Panc1 (cell line): ENCODE results near the gene FAM83G. TPM values are rescaled to one million over a fixed set of nuclear protein-coding genes. Genes with fewer than 3 reads are reported as not detected.

Experiments
- ATAC-seq: fragments of 200-7000 bp; cut with Tn5 transposase; 2 replicates; pipeline ENCODE4 v1.9.1; 2020; ENCODE audit warnings: mild to moderate bottlenecking, moderate library complexity
- BruUV-seq: library from RNA; stranded (reverse); fragments of 400-500 nt; replicated peaks from 2 replicates; lab custom pipeline; 2021; lab: Mats Ljungman, UMichigan
- CTCF ChIA-PET: fragments of 300-600 bp; sonication (Branson Sonifier 250); formaldehyde crosslinking; loops from one replicate; lab custom pipeline; 2022; ENCODE audit warnings: antibody characterized with exemption; lab: Charles Lee
- POLR2A ChIA-PET: fragments of 300-600 bp; sonication (Branson Sonifier 250); formaldehyde crosslinking; loops from one replicate; lab custom pipeline; 2022; ENCODE audit warnings: antibody characterized with exemption; lab: Charles Lee
- DNase-seq: peaks from one replicate; pipeline ENCODE4 v3.0.0-alpha.2; 2010; ENCODE audit warnings: low read depth, low spot score
- H3K27ac ChIP-seq: 2 replicates; pipeline ENCODE4 v1.5.1; 2011; ENCODE audit warnings: mild to moderate bottlenecking, low read length, inconsistent platforms
- H3K27me3 ChIP-seq: fragments of 200-500 bp; sonication (Bioruptor generic); 2 replicates; pipeline ENCODE4 v1.6.0; 2014; ENCODE audit warnings: low read length, inconsistent platforms; ENCODE audit not compliant: control insufficient read depth, insufficient read depth
- H3K36me3 ChIP-seq: fragments of 200-500 bp; sonication (Bioruptor generic); 2 replicates; pipeline ENCODE4 v1.5.1; 2014; ENCODE audit warnings: inconsistent platforms, mild to moderate bottlenecking, low read length, moderate library complexity; ENCODE audit not compliant: control insufficient read depth, insufficient read depth
- H3K4me1 ChIP-seq: 2 replicates; pipeline ENCODE4 v1.5.1; 2011; ENCODE audit warnings: inconsistent platforms, mild to moderate bottlenecking, low read length, moderate library complexity; ENCODE audit not compliant: control insufficient read depth, insufficient read depth
- H3K4me3 ChIP-seq, 2 experiments: 2 replicates each; pipeline ENCODE4 v1.5.1; 2011 to 2012; ENCODE audit warnings: low read depth in 2 of 2, low read length in 2 of 2, mild to moderate bottlenecking in 2 of 2, inconsistent platforms in 1 of 2, moderate library complexity in 1 of 2
- H3K9me3 ChIP-seq: fragments of 200-500 bp; sonication (Bioruptor generic); 2 replicates; pipeline ENCODE4 v1.5.1; 2014; ENCODE audit warnings: low read depth, mild to moderate bottlenecking, inconsistent platforms, low read length, moderate library complexity; ENCODE audit not compliant: control insufficient read depth, insufficient read depth
- CTCF ChIP-seq: fragments of 450-650 bp; IDR thresholded peaks from 2 replicates; pipeline ENCODE4 v1.5.1; 2017; ENCODE audit warnings: mild to moderate bottlenecking
- POLR2AphosphoS5 ChIP-seq: IDR thresholded peaks from 2 replicates; pipeline ENCODE4 v1.6.1; 2012; ENCODE audit warnings: mild to moderate bottlenecking, low read depth, low read length, moderate library complexity
- REST ChIP-seq, 2 experiments: IDR thresholded peaks; 2 replicates each; pipeline ENCODE4 v1.6.1; 2011 to 2012; ENCODE audit warnings: low read depth in 2 of 2, control low read depth in 1 of 2, low read length in 1 of 2, mild to moderate bottlenecking in 1 of 2, moderate library complexity in 1 of 2; ENCODE audit not compliant: insufficient read depth in 1 of 2
- SIN3A ChIP-seq: IDR thresholded peaks from 2 replicates; pipeline ENCODE4 v1.6.1; 2012; ENCODE audit warnings: low read depth, mild to moderate bottlenecking, low read length, moderate library complexity, borderline replicate concordance; ENCODE audit not compliant: insufficient read depth
- TCF7L2 ChIP-seq: IDR thresholded peaks from 2 replicates; pipeline ENCODE4 v1.6.1; 2011; ENCODE audit warnings: mild to moderate bottlenecking, low read depth, low read length, inconsistent platforms
- in situ Hi-C: cut with HindIII; loops from 2 replicates; pipeline ENCODE4 v1.10.0; 2016; ENCODE audit warnings: low sequenced_read_pairs, low pct_unique_long_range_greater_than_20kb
- intact Hi-C: fragments of 100-400 bp; cut with micrococcal nuclease; formaldehyde crosslinking; loops from one replicate; pipeline ENCODE4 v1.10.0; 2022; ENCODE audit not compliant: unreplicated experiment
- total RNA-seq: library from RNA; stranded (reverse); gene quantifications from one replicate; pipeline ENCODE4 v1.2.1, GENCODE V29; 2021; ENCODE audit not compliant: unreplicated experiment

FAM83G gene
- total RNA-seq, 1 experiment from 2014 or later, result 17.3 TPM

DNA sequence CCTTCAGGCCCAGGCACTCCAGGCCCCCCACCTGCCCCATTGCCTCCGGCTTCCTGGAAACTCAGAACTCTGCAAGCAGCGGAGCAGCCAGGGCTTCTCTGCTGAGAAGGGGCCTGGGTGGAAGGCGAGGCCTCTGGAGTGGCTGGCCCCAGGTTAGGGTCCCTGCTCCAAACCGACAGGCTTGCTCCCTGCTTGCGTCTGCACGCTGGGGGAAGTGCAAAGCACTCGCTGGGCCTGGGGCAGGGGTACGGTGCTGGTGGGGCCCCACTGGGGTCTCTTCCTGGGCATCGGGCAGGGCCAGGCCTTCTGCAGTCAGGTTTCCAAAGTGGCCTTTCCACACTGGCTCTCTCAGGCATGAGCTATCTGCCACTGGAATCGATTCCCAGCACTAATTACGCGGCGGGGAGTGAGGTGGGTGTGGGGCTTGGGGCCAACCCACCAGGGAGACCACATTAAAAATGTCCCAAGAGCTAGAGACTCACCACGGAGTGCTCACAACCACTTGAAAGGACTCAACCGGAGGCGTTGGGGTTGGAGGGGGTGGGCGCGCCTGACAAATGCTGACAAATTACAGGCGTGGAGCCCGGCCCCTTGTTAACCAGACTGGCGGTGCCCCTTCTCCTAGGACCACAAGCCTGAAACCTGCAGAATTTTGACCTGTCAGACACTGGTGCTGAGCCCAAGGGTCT, 17.9 kb downstream of the FAM83G start:
- in situ Hi-C loops, result no loop called here
- no peaks in the 10 kb centered on the region for H3K36me3 ChIP-seq

GRCh38 chr17:18985475-18985874, 19.1 kb downstream of the FAM83G start:
- CTCF ChIA-PET, result interaction anchor here (0.5 kb wide), 1 partner anchor 17 kb away, joined by 4 read pairs; no protein-coding TSS in a partner anchor
- POLR2A ChIA-PET, result no interaction called here
- intact Hi-C loops, result no loop called here
- no peaks in the 10 kb centered on the region for H3K27me3 ChIP-seq
- BruUV-seq, result no TSS peak
- H3K4me3 ChIP-seq, result no peak overlapping the region
- no peaks in the 10 kb centered on the region for H3K9me3 ChIP-seq
- in situ Hi-C loops, result no loop called here
- peaks cover 20% of the 10 kb centered on the region for H3K4me1 ChIP-seq
- TF ChIP-seq TCF7L2, result no peak
- no peak for TF ChIP-seq SIN3A
- TF ChIP-seq CTCF, result no peak
- TF ChIP-seq REST (IDR thresholded peaks at IDR 0.05; ENCODE audit: insufficient read depth in 1 of 2, low read depth in 2 of 2, low read length in 1 of 2), result no peak
- no peak for TF ChIP-seq POLR2AphosphoS5
- no peak for DNase-seq
- no peaks in the 10 kb centered on the region for H3K36me3 ChIP-seq
- no peak for ATAC-seq
- no peak overlapping the region for H3K27ac ChIP-seq

More for the DNA sequence above, 17.9 kb downstream of the FAM83G start:
- intact Hi-C loops, result no loop called here
- DNase-seq, result no peak
- Histone ChIP-seq H3K4me3 (no peak overlapping the region), H3K27me3 (no peaks in the 10 kb centered on the region), H3K27ac (no peak overlapping the region), H3K4me1 (peaks cover 13% of the 10 kb centered on the region), H3K9me3 (no peaks in the 10 kb centered on the region)
- no TSS peak for BruUV-seq
- ATAC-seq, result no peak
- POLR2A ChIA-PET, result no interaction called here
- CTCF ChIA-PET, result no interaction called here
- TF ChIP-seq POLR2AphosphoS5, result no peak
- no peak for TF ChIP-seq TCF7L2
- TF ChIP-seq REST (IDR thresholded peaks at IDR 0.05; ENCODE audit: insufficient read depth in 1 of 2, low read depth in 2 of 2, low read length in 1 of 2), result no peak
- no peak for TF ChIP-seq CTCF
- TF ChIP-seq SIN3A, result no peak
